ENCODE data around the gene PRDM16. TPM values are rescaled to one million over a fixed set of nuclear protein-coding genes. Genes with fewer than 3 reads are reported as not detected.
A peak's percentile ranks its signal among the peaks of the same experiment; 100 is the strongest.

PRDM16 gene
- total RNA-seq, 2 experiments from 2014 or later, result 0.05 to 0.20 TPM

- CTCF ChIA-PET, result no interaction called here
- Mint-ChIP-seq H3K4me3 (no peak overlapping the region), H3K4me1 (ENCODE audit: low read depth) (no peaks in the 10 kb centered on the region), H3K36me3 (ENCODE audit: low read depth) (no peaks in the 10 kb centered on the region), H3K9me3 (no peaks in the 10 kb centered on the region), H3K27ac (no peak overlapping the region), H3K27me3 (ENCODE audit: low read depth) (peaks cover 6% of the 10 kb centered on the region)
- intact Hi-C loops (cut with micrococcal nuclease), result no loop called here
- DNase-seq, result no peak
Observed at GRCh38 chr1:3305156-3305555, 236.2 kb downstream of the PRDM16 start.

- H3K4me3 Mint-ChIP-seq, result no peak overlapping the region
- H3K9me3 Mint-ChIP-seq, result no peaks in the 10 kb centered on the region
- CTCF ChIA-PET, result no interaction called here
- peaks cover 16% of the 10 kb centered on the region for H3K27me3 Mint-ChIP-seq (ENCODE audit: low read depth)
- no peaks in the 10 kb centered on the region for H3K36me3 Mint-ChIP-seq (ENCODE audit: low read depth)
- H3K27ac Mint-ChIP-seq, result no peak overlapping the region
- H3K4me1 Mint-ChIP-seq (ENCODE audit: low read depth), result no peaks in the 10 kb centered on the region
- intact Hi-C loops (cut with micrococcal nuclease), result no loop called here
- DNase-seq, result no peak
Observed at GRCh38 chr1:3306583-3307291, 237.7 kb downstream of the PRDM16 start.

GRCh38 chr1:3307359-3307758, 238.4 kb downstream of the PRDM16 start:
- peaks cover 16% of the 10 kb centered on the region for H3K27me3 Mint-ChIP-seq (ENCODE audit: low read depth)
- intact Hi-C loops (cut with micrococcal nuclease), result no loop called here

GRCh38 chr1:3308053-3308452, 239.1 kb downstream of the PRDM16 start:
- Mint-ChIP-seq H3K27ac (no peak overlapping the region), H3K36me3 (ENCODE audit: low read depth) (no peaks in the 10 kb centered on the region), H3K27me3 (ENCODE audit: low read depth) (peaks cover 22% of the 10 kb centered on the region), H3K9me3 (no peaks in the 10 kb centered on the region), H3K4me1 (ENCODE audit: low read depth) (peaks cover 7% of the 10 kb centered on the region), H3K4me3 (no peak overlapping the region)
- CTCF ChIA-PET, result no interaction called here
- intact Hi-C loops (cut with micrococcal nuclease), result no loop called here
- DNase-seq, result no peak

More at GRCh38 chr1:3307359-3307758, 238.4 kb downstream of the PRDM16 start:
- H3K9me3 Mint-ChIP-seq, result no peaks in the 10 kb centered on the region
- H3K36me3 Mint-ChIP-seq (ENCODE audit: low read depth), result no peaks in the 10 kb centered on the region
- CTCF ChIA-PET, result no interaction called here
- DNase-seq, result no peak
- no peak overlapping the region for H3K27ac Mint-ChIP-seq
- no peaks in the 10 kb centered on the region for H3K4me1 Mint-ChIP-seq (ENCODE audit: low read depth)
- H3K4me3 Mint-ChIP-seq, result no peak overlapping the region

GRCh38 chr1:3310718-3311400, 241.9 kb downstream of the PRDM16 start:
- intact Hi-C loops (cut with micrococcal nuclease), result no loop called here
- Mint-ChIP-seq H3K27ac (no peak overlapping the region), H3K36me3 (ENCODE audit: low read depth) (no peaks in the 10 kb centered on the region), H3K27me3 (ENCODE audit: low read depth) (peaks cover 25% of the 10 kb centered on the region), H3K4me3 (no peak overlapping the region), H3K4me1 (ENCODE audit: low read depth) (peaks cover 15% of the 10 kb centered on the region), H3K9me3 (no peaks in the 10 kb centered on the region)
- CTCF ChIA-PET, result no interaction called here
- DNase-seq, result no peak

GRCh38 chr1:3311711-3312110, 242.7 kb downstream of the PRDM16 start:
- Mint-ChIP-seq H3K9me3 (peaks cover 5% of the 10 kb centered on the region), H3K27ac (no peak overlapping the region), H3K4me3 (no peak overlapping the region), H3K36me3 (ENCODE audit: low read depth) (no peaks in the 10 kb centered on the region), H3K27me3 (ENCODE audit: low read depth) (peaks cover 25% of the 10 kb centered on the region), H3K4me1 (ENCODE audit: low read depth) (peaks cover 19% of the 10 kb centered on the region)
- CTCF ChIA-PET, result interaction anchor here (1.0 kb wide), 1 partner anchor 8 kb away, joined by 3 read pairs; no protein-coding TSS in a partner anchor
- DNase-seq, result no peak
- intact Hi-C loops (cut with micrococcal nuclease), result no loop called here

GRCh38 chr1:3312310-3312897, 243.4 kb downstream of the PRDM16 start:
- Mint-ChIP-seq H3K9me3 (peaks cover 9% of the 10 kb centered on the region), H3K36me3 (ENCODE audit: low read depth) (no peaks in the 10 kb centered on the region), H3K4me1 (ENCODE audit: low read depth) (peaks cover 21% of the 10 kb centered on the region), H3K4me3 (no peak overlapping the region), H3K27me3 (ENCODE audit: low read depth) (peaks cover 25% of the 10 kb centered on the region), H3K27ac (no peak overlapping the region)
- DNase-seq, result no peak
- intact Hi-C loops (cut with micrococcal nuclease), result no loop called here
- CTCF ChIA-PET, result interaction anchor here (1.0 kb wide), 1 partner anchor 7 kb away, joined by 3 read pairs; no protein-coding TSS in a partner anchor

- peaks cover 25% of the 10 kb centered on the region for H3K27me3 Mint-ChIP-seq (ENCODE audit: low read depth)
- CTCF ChIA-PET, result interaction anchor here (0.6 kb wide), 1 partner anchor 14 kb away, joined by 3 read pairs; no protein-coding TSS in a partner anchor
- intact Hi-C loops (cut with micrococcal nuclease), result no loop called here
- peaks cover 9% of the 10 kb centered on the region for H3K9me3 Mint-ChIP-seq
- no peak overlapping the region for H3K4me3 Mint-ChIP-seq
- H3K27ac Mint-ChIP-seq, result no peak overlapping the region
- peaks cover 21% of the 10 kb centered on the region for H3K4me1 Mint-ChIP-seq (ENCODE audit: low read depth)
- DNase-seq, result peak; percentile 84
- no peaks in the 10 kb centered on the region for H3K36me3 Mint-ChIP-seq (ENCODE audit: low read depth)
Observed at GRCh38 chr1:3312898-3313575, 244.0 kb downstream of the PRDM16 start.

GRCh38 chr1:3313576-3313950, 244.6 kb downstream of the PRDM16 start:
- DNase-seq, result no peak
- CTCF ChIA-PET, result interaction anchor here (0.6 kb wide), 1 partner anchor 15 kb away, joined by 3 read pairs; no protein-coding TSS in a partner anchor
- H3K27me3 Mint-ChIP-seq (ENCODE audit: low read depth), result peaks cover 25% of the 10 kb centered on the region
- H3K4me3 Mint-ChIP-seq, result no peak overlapping the region
- no peak overlapping the region for H3K27ac Mint-ChIP-seq
- H3K9me3 Mint-ChIP-seq, result peaks cover 9% of the 10 kb centered on the region
- H3K4me1 Mint-ChIP-seq (ENCODE audit: low read depth), result peaks cover 21% of the 10 kb centered on the region
- no peaks in the 10 kb centered on the region for H3K36me3 Mint-ChIP-seq (ENCODE audit: low read depth)
- intact Hi-C loops (cut with micrococcal nuclease), result no loop called here

- CTCF ChIA-PET, result interaction anchor here (0.8 kb wide), 1 partner anchor 240 kb away, joined by 3 read pairs; no protein-coding TSS in a partner anchor
- DNase-seq, result no peak
- intact Hi-C loops (cut with micrococcal nuclease), result no loop called here
- Mint-ChIP-seq H3K4me3 (no peak overlapping the region), H3K36me3 (ENCODE audit: low read depth) (no peaks in the 10 kb centered on the region), H3K4me1 (ENCODE audit: low read depth) (peaks cover 21% of the 10 kb centered on the region), H3K27ac (peak overlapping the region; percentile 81), H3K9me3 (peaks cover 9% of the 10 kb centered on the region), H3K27me3 (ENCODE audit: low read depth) (peaks cover 21% of the 10 kb centered on the region)
Observed at GRCh38 chr1:3314491-3315381, 245.7 kb downstream of the PRDM16 start.

- peaks cover 24% of the 10 kb centered on the region for H3K4me1 Mint-ChIP-seq (ENCODE audit: low read depth)
- peaks cover 9% of the 10 kb centered on the region for H3K9me3 Mint-ChIP-seq
- intact Hi-C loops (cut with micrococcal nuclease), result no loop called here
- peaks cover 15% of the 10 kb centered on the region for H3K27me3 Mint-ChIP-seq (ENCODE audit: low read depth)
- CTCF ChIA-PET, result interaction anchor here (0.8 kb wide), 1 partner anchor 241 kb away, joined by 3 read pairs; no protein-coding TSS in a partner anchor
- no peak for DNase-seq
- H3K4me3 Mint-ChIP-seq, result no peak overlapping the region
- H3K36me3 Mint-ChIP-seq (ENCODE audit: low read depth), result no peaks in the 10 kb centered on the region
- H3K27ac Mint-ChIP-seq, result peak overlapping the region; percentile 81
Observed at GRCh38 chr1:3315399-3316339, 246.7 kb downstream of the PRDM16 start.

All from activated naive CD4-positive, alpha-beta T cell treated with anti-CD3 and anti-CD28 coated beads for 36 hours (primary cell).